K562 (cell line): ENCODE data around the gene RASGRP2. TPM values are rescaled to one million over a fixed set of nuclear protein-coding genes. Genes with fewer than 3 reads are reported as not detected.

Experiments used
- ATF7 ChIP-seq: fragments of 450-650 bp; IDR thresholded peaks from 2 replicates; pipeline ENCODE4 v1.7.1; 2014; ENCODE audit warnings: mild to moderate bottlenecking, moderate library complexity
- BRF1 ChIP-seq: IDR thresholded peaks from 3 replicates; pipeline ENCODE4 v1.6.1; 2011; ENCODE audit warnings: borderline replicate concordance, mild to moderate bottlenecking; ENCODE audit not compliant: insufficient read length; ENCODE audit errors: extremely low read depth
- CAMTA2 ChIP-seq: fragments of 250-450 bp; sonication (Bioruptor Pico); conservative IDR thresholded peaks from 2 replicates; pipeline ENCODE4 v1.5.1; 2022
- CBFA2T2 ChIP-seq: fragments of 450-650 bp; conservative IDR thresholded peaks from 2 replicates; pipeline ENCODE4 v1.6.1; 2017; ENCODE audit warnings: mild to moderate bottlenecking
- CBX2 ChIP-seq: fragments of 200-600 bp; sonication (generic); IDR thresholded peaks from one replicate; pipeline ENCODE4 v1.6.1; 2012; ENCODE audit warnings: mild to moderate bottlenecking, low read length, inconsistent platforms; ENCODE audit not compliant: insufficient read depth, poor library complexity, severe bottlenecking
- CCNT2 ChIP-seq: IDR thresholded peaks from 2 replicates; pipeline ENCODE4 v1.6.1; 2011; ENCODE audit warnings: borderline replicate concordance, low read depth, mild to moderate bottlenecking, moderate library complexity, mixed read lengths, low read length; ENCODE audit not compliant: insufficient read length; ENCODE audit errors: extremely low read depth
- CREM ChIP-seq: IDR thresholded peaks from 2 replicates; pipeline ENCODE4 v1.6.1; 2014; ENCODE audit warnings: antibody characterized with exemption, low read depth
- DIDO1 ChIP-seq: fragments of 450-650 bp; IDR thresholded peaks from 2 replicates; pipeline ENCODE4 v1.6.1; 2016; ENCODE audit warnings: low read depth, missing biosample characterization, missing genetic modification characterization
- ELF2 ChIP-seq: fragments of 250-450 bp; sonication (Bioruptor Pico); IDR thresholded peaks from 2 replicates; pipeline ENCODE4 v1.5.0; 2021; ENCODE audit warnings: mild to moderate bottlenecking
- ETS1 ChIP-seq: conservative IDR thresholded peaks from 2 replicates; pipeline ENCODE4 v1.6.1; 2011; ENCODE audit warnings: low read depth, mild to moderate bottlenecking, low read length; ENCODE audit not compliant: control insufficient read depth
- GATA2 ChIP-seq: sonication (generic); formaldehyde crosslinking; IDR thresholded peaks from 2 replicates; pipeline ENCODE4 v1.4.0; 2020; ENCODE audit warnings: mild to moderate bottlenecking, missing genetic modification reagents
- KAT2B ChIP-seq: IDR thresholded peaks from one replicate; pipeline ENCODE4 v1.6.1; 2012; ENCODE audit warnings: low read depth, mild to moderate bottlenecking, control low read depth, inconsistent platforms, low read length, moderate library complexity
- KLF1 ChIP-seq: fragments of 450-650 bp; IDR thresholded peaks from 2 replicates; pipeline ENCODE4 v1.6.1; 2016; ENCODE audit warnings: missing genetic modification characterization, missing compliant biosample characterization
- NCOA4 ChIP-seq: fragments of 450-650 bp; IDR thresholded peaks from 2 replicates; pipeline ENCODE4 v1.6.1; 2018; ENCODE audit warnings: mild to moderate bottlenecking; ENCODE audit not compliant: partially characterized antibody
- PCBP1 ChIP-seq: fragments of 200-400 bp; formaldehyde crosslinking; IDR thresholded peaks from 2 replicates; pipeline ENCODE4 v1.6.1; 2018; ENCODE audit warnings: mild to moderate bottlenecking, low read depth, low read length; ENCODE audit not compliant: poor library complexity, severe bottlenecking
- PKNOX1 ChIP-seq: fragments of 450-650 bp; IDR thresholded peaks from 2 replicates; pipeline ENCODE4 v1.6.1; 2016
- RAD51 ChIP-seq: fragments of 450-650 bp; IDR thresholded peaks from 2 replicates; pipeline ENCODE4 v1.7.1; 2016; ENCODE audit warnings: low read depth, mild to moderate bottlenecking, borderline replicate concordance
- SP1 ChIP-seq: sonication (generic); formaldehyde crosslinking; IDR thresholded peaks from 2 replicates; pipeline ENCODE4 v1.8.1; 2022; ENCODE audit warnings: mild to moderate bottlenecking, missing genetic modification reagents
- TGIF2 ChIP-seq: sonication (generic); formaldehyde crosslinking; IDR thresholded peaks from 2 replicates; pipeline ENCODE4 v1.8.1; 2022; ENCODE audit warnings: mild to moderate bottlenecking, missing genetic modification reagents, moderate library complexity
- ZFX ChIP-seq: sonication (generic); formaldehyde crosslinking; IDR thresholded peaks from 2 replicates; pipeline ENCODE4 v1.8.0; 2022; ENCODE audit warnings: mild to moderate bottlenecking, missing genetic modification reagents, moderate library complexity
- ZSCAN29 ChIP-seq: fragments of 450-650 bp; IDR thresholded peaks from 2 replicates; pipeline ENCODE4 v1.6.1; 2017
- polyA plus RNA-seq, 8 experiments: library from polyadenylated mRNA; depleted of rRNA in 4 of 8; stranded (reverse) in 5 of 8; unstranded in 3 of 8; fragments of >200 nt; fragmentation: Nextera tagmentation in 2 of 8; fragmentation: Illumina TruSeq in 1 of 8; extraction: Ambion mirVana in 2 of 8; extraction: Trizol in 1 of 8; gene quantifications; 2 replicates each; pipeline versions ENCODE4 v1.2.1 to v1.2.3, GENCODE V29; 2011 to 2014; ENCODE audit warnings: inconsistent platforms in 1 of 8, missing spikeins in 1 of 8
- total RNA-seq, 7 experiments: library from RNA; depleted of rRNA in 6 of 7; stranded (reverse); fragments of >200 nt in 6 of 7; fragmentation: Illumina TruSeq in 2 of 7; extraction: Trizol in 2 of 7; gene quantifications; 2 replicates each; pipeline versions ENCODE4 v1.2.1 to v1.2.3, GENCODE V29; 2011 to 2021; ENCODE audit warnings: low replicate concordance in 1 of 7
- TF ChIP-seq, protein P1 (sequence below): fragments of 200-800 bp; sonication (Bioruptor generic); IDR thresholded peaks from 2 replicates; pipeline ENCODE4 v1.6.1; 2017; ENCODE audit warnings: missing genetic modification characterization, missing compliant biosample characterization
- TF ChIP-seq, protein P2 (sequence below), 2 experiments: fragments of 200-800 bp in 1 of 2; sonication (Bioruptor generic) in 1 of 2; sonication (generic) in 1 of 2; formaldehyde crosslinking in 1 of 2; IDR thresholded peaks in 1 of 2; conservative IDR thresholded peaks in 1 of 2; 2 replicates each; pipeline versions ENCODE4 v1.5.0 to v1.6.1; 2016 to 2020; ENCODE audit warnings: missing compliant biosample characterization in 1 of 2, missing genetic modification characterization in 1 of 2, missing genetic modification reagents in 1 of 2

Gene RASGRP2
- total and polyA plus RNA-seq, 9 of the 15 experiments (the other 6 are each of a cell fraction or from before 2014, with no cell fraction given) = 0.87 to 22.7 (median 5.5) TPM

- TF ChIP-seq CBX2 (no peak), ATF7 (peak; percentile 21; the same call in 1 of the 2 replicates), PCBP1 (peak; percentile 30), ZSCAN29 (no peak), CCNT2 (peak; percentile 28), RAD51 (no peak), KLF1 (tag) (no peak), BRF1 (no peak), ELF2 (CRISPR knock-in tag) (no peak), GATA2 (CRISPR knock-in tag) (no peak), KAT2B (no peak), DIDO1 (tag) (no peak), ZFX (CRISPR knock-in tag) (no peak), CREM (peak; percentile 53), NCOA4 (no peak), CAMTA2 (CRISPR knock-in tag) (no peak), ETS1 (0 out of 2 replicates have a peak, but pooled peaks have one; percentile 58), PKNOX1 (no peak), TGIF2 (no peak), CBFA2T2 (no peak), SP1 (0 out of 2 replicates have a peak, but pooled peaks have one; percentile 28)
- TF ChIP-seq, protein P1, sequence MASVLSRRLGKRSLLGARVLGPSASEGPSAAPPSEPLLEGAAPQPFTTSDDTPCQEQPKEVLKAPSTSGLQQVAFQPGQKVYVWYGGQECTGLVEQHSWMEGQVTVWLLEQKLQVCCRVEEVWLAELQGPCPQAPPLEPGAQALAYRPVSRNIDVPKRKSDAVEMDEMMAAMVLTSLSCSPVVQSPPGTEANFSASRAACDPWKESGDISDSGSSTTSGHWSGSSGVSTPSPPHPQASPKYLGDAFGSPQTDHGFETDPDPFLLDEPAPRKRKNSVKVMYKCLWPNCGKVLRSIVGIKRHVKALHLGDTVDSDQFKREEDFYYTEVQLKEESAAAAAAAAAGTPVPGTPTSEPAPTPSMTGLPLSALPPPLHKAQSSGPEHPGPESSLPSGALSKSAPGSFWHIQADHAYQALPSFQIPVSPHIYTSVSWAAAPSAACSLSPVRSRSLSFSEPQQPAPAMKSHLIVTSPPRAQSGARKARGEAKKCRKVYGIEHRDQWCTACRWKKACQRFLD (CRISPR knock-in tag) = 0 out of 2 replicates have a peak, but pooled peaks have one; percentile 53
- TF ChIP-seq, protein P2, sequence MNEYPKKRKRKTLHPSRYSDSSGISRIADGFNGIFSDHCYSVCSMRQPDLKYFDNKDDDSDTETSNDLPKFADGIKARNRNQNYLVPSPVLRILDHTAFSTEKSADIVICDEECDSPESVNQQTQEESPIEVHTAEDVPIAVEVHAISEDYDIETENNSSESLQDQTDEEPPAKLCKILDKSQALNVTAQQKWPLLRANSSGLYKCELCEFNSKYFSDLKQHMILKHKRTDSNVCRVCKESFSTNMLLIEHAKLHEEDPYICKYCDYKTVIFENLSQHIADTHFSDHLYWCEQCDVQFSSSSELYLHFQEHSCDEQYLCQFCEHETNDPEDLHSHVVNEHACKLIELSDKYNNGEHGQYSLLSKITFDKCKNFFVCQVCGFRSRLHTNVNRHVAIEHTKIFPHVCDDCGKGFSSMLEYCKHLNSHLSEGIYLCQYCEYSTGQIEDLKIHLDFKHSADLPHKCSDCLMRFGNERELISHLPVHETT (CRISPR knock-in tag; conservative IDR thresholded peaks at IDR 0.05 in 1 of 2, IDR thresholded peaks at IDR 0.05 in 1 of 2) = 0 out of 4 replicates have a peak, but pooled peaks of 1 of the 2 experiments have one; percentile 10
Observed at GRCh38 chr11:64777449-64778222, 33.7 kb upstream of the RASGRP2 start (continued).
